HEK293T (cell line): Measurements from ENCODE around the gene CTNNB1.

Source experiments
- CTCF ChIA-PET: fragments of 350-600 bp; formaldehyde crosslinking; extraction: SDS; loops from one replicate; lab custom pipeline; 2021; ENCODE audit warnings: antibody characterized with exemption, inconsistent platforms; lab: Yijun Ruan, JAX
- POLR2A ChIA-PET: fragments of 350-600 bp; formaldehyde crosslinking; extraction: SDS; loops from one replicate; lab custom pipeline; 2020; ENCODE audit warnings: antibody characterized with exemption, inconsistent platforms; lab: Yijun Ruan, JAX
- DNase-seq: peaks from one replicate; pipeline ENCODE4 v3.0.0; 2012; ENCODE audit warnings: mixed read lengths; ENCODE audit errors: extremely low spot score
- ARNT ChIP-seq: fragments of 450-650 bp; IDR thresholded peaks from 2 replicates; pipeline ENCODE4 v1.6.1; 2017; ENCODE audit warnings: mild to moderate bottlenecking
- BHLHE40 ChIP-seq: fragments of 450-650 bp; IDR thresholded peaks from 2 replicates; pipeline ENCODE4 v1.6.1; 2016; ENCODE audit warnings: mild to moderate bottlenecking, moderate library complexity, borderline replicate concordance
- CTBP1 ChIP-seq: fragments of 450-650 bp; IDR thresholded peaks from 2 replicates; pipeline ENCODE4 v1.6.1; 2016; ENCODE audit warnings: borderline replicate concordance
- ELF4 ChIP-seq: fragments of 450-650 bp; IDR thresholded peaks from 2 replicates; pipeline ENCODE4 v1.6.1; 2017; ENCODE audit warnings: antibody characterized with exemption
- FOXA1 ChIP-seq: fragments of 450-650 bp; IDR thresholded peaks from 2 replicates; pipeline ENCODE4 v1.6.1; 2016; ENCODE audit warnings: mild to moderate bottlenecking
- FOXK2 ChIP-seq: fragments of 450-650 bp; IDR thresholded peaks from 2 replicates; pipeline ENCODE4 v1.6.1; 2016; ENCODE audit warnings: mild to moderate bottlenecking
- FOXM1 ChIP-seq: fragments of 450-650 bp; IDR thresholded peaks from 2 replicates; pipeline ENCODE4 v1.6.1; 2017; ENCODE audit warnings: mild to moderate bottlenecking, borderline replicate concordance
- HDGF ChIP-seq: fragments of 450-650 bp; IDR thresholded peaks from 2 replicates; pipeline ENCODE4 v1.6.1; 2017; ENCODE audit warnings: antibody characterized with exemption, borderline replicate concordance
- L3MBTL2 ChIP-seq: fragments of 450-650 bp; conservative IDR thresholded peaks from 2 replicates; pipeline ENCODE4 v1.6.1; 2016; ENCODE audit warnings: mild to moderate bottlenecking
- LEF1 ChIP-seq: fragments of 450-650 bp; IDR thresholded peaks from 2 replicates; pipeline ENCODE4 v1.6.1; 2017; ENCODE audit warnings: mild to moderate bottlenecking, borderline replicate concordance
- NFRKB ChIP-seq: fragments of 450-650 bp; IDR thresholded peaks from 2 replicates; pipeline ENCODE4 v1.6.1; 2016; ENCODE audit warnings: mild to moderate bottlenecking, moderate library complexity
- PKNOX1 ChIP-seq: fragments of 450-650 bp; IDR thresholded peaks from 2 replicates; pipeline ENCODE4 v1.6.1; 2016
- SP1 ChIP-seq: fragments of 450-650 bp; IDR thresholded peaks from 2 replicates; pipeline ENCODE4 v1.6.1; 2017
- SUZ12 ChIP-seq: fragments of 450-650 bp; IDR thresholded peaks from 2 replicates; pipeline ENCODE4 v1.6.1; 2016; ENCODE audit warnings: mild to moderate bottlenecking
- TARDBP ChIP-seq: fragments of 450-650 bp; IDR thresholded peaks from 2 replicates; pipeline ENCODE4 v1.6.1; 2016
- ZNF384 ChIP-seq: fragments of 450-650 bp; IDR thresholded peaks from 2 replicates; pipeline ENCODE4 v1.6.1; 2016

Gene CTNNB1

GRCh38 chr3:41184394-41184793, 14.9 kb upstream of the CTNNB1 start:
- no peak for DNase-seq
- TF ChIP-seq FOXK2: no peak
- TF ChIP-seq SUZ12: no peak
- no peak for TF ChIP-seq CTBP1
- TF ChIP-seq FOXA1: no peak
- TF ChIP-seq NFRKB: no peak
- TF ChIP-seq ARNT: no peak
- TF ChIP-seq PKNOX1: no peak
- TF ChIP-seq FOXM1: no peak
- no peak for TF ChIP-seq TARDBP
- no peak for TF ChIP-seq ELF4
- no peak for TF ChIP-seq ZNF384
- no peak for TF ChIP-seq SP1
- CTCF ChIA-PET: no interaction called here
- POLR2A ChIA-PET: interaction anchor here (1.2 kb wide), 1 partner anchor 10 kb away, joined by 3 read pairs; no protein-coding TSS in a partner anchor

- ChIA-PET POLR2A (interaction anchor here (1.0 kb wide), 1 partner anchor 13 kb away, joined by 3 read pairs; the partner anchor contains the start of gene CTNNB1), CTCF (no interaction called here)
- TF ChIP-seq ARNT (no peak), PKNOX1 (no peak)
- no peak for DNase-seq
Observed at GRCh38 chr3:41186297-41186696, 13.0 kb upstream of the CTNNB1 start.

- ChIA-PET CTCF (no interaction called here), POLR2A (no interaction called here)
- TF ChIP-seq BHLHE40: no peak
- TF ChIP-seq LEF1: no peak
- no peak for TF ChIP-seq FOXM1
- no peak for TF ChIP-seq TARDBP
- no peak for TF ChIP-seq SP1
- TF ChIP-seq ZNF384: no peak
- TF ChIP-seq FOXK2: no peak
- TF ChIP-seq NFRKB: no peak
- TF ChIP-seq SUZ12: no peak
- DNase-seq: no peak
Observed at GRCh38 chr3:41188306-41188705, 11.0 kb upstream of the CTNNB1 start.

- TF ChIP-seq FOXK2: no peak
- no peak for TF ChIP-seq ZNF384
- TF ChIP-seq ARNT: no peak
- TF ChIP-seq FOXM1: no peak
- no peak for TF ChIP-seq NFRKB
- TF ChIP-seq BHLHE40: no peak
- CTCF ChIA-PET: no interaction called here
- POLR2A ChIA-PET: interaction anchor here (1.0 kb wide), 1 partner anchor 9 kb away, joined by 4 read pairs; the partner anchor contains the start of gene CTNNB1
- DNase-seq: no peak
Observed at GRCh38 chr3:41190509-41191284, 8.6 kb upstream of the CTNNB1 start.

- CTCF ChIA-PET: no interaction called here
Observed at GRCh38 chr3:41192885-41193284, 6.4 kb upstream of the CTNNB1 start.

GRCh38 chr3:41193794-41194539, 5.3 kb upstream of the CTNNB1 start:
- POLR2A ChIA-PET: no interaction called here
- TF ChIP-seq SUZ12 (no peak), SP1 (no peak), FOXM1 (no peak), NFRKB (no peak), LEF1 (no peak), ELF4 (no peak), TARDBP (no peak), L3MBTL2 (no peak), ARNT (no peak), FOXK2 (no peak), PKNOX1 (no peak), HDGF (no peak), CTBP1 (no peak), ZNF384 (no peak), BHLHE40 (no peak)
- DNase-seq: no peak
- CTCF ChIA-PET: no interaction called here

More at GRCh38 chr3:41192885-41193284, 6.4 kb upstream of the CTNNB1 start:
- TF ChIP-seq SUZ12 (no peak), CTBP1 (no peak), HDGF (no peak), BHLHE40 (no peak), PKNOX1 (no peak), LEF1 (no peak), FOXM1 (no peak), NFRKB (no peak), FOXK2 (no peak), L3MBTL2 (no peak), TARDBP (no peak), ELF4 (no peak)
- DNase-seq: no peak
- POLR2A ChIA-PET: no interaction called here
